PC-9 (cell line): ENCODE results near the gene ABCC6. TPM values are rescaled to one million over a fixed set of nuclear protein-coding genes. Genes with fewer than 3 reads are reported as not detected.

Source experiments
- BruUV-seq: library from RNA; stranded (reverse); fragments of 400-500 nt; replicated peaks from 2 replicates; lab custom pipeline; 2021; lab: Mats Ljungman, UMichigan
- CTCF ChIA-PET: fragments of 300-600 bp; sonication (Branson Sonifier 250); formaldehyde crosslinking; loops from one replicate; lab custom pipeline; 2022; ENCODE audit warnings: antibody characterized with exemption; lab: Charles Lee
- POLR2A ChIA-PET: fragments of 300-600 bp; sonication (Branson Sonifier 250); formaldehyde crosslinking; loops from one replicate; lab custom pipeline; 2022; ENCODE audit warnings: antibody characterized with exemption; ENCODE audit not compliant: unreplicated experiment; lab: Charles Lee
- DNase-seq, 2 experiments: peaks; one replicate each; pipeline versions ENCODE4 v3.0.0 to v3.0.0-alpha.2; 2015 to 2022; ENCODE audit warnings: mixed read lengths in 1 of 2
- H2AFZ ChIP-seq: fragments of 200-600 bp; sonication (generic); 2 replicates; pipeline ENCODE4 v1.8.1; 2017; ENCODE audit warnings: antibody characterized with exemption
- H3F3A ChIP-seq: fragments of 200-600 bp; sonication (generic); 2 replicates; pipeline ENCODE4 v1.8.1; 2017; ENCODE audit warnings: antibody characterized with exemption, mild to moderate bottlenecking, low read depth; ENCODE audit not compliant: insufficient read depth
- H3K27ac ChIP-seq: fragments of 200-600 bp; sonication (generic); 2 replicates; pipeline ENCODE4 v1.6.1; 2016; ENCODE audit warnings: mixed run types
- H3K27me3 ChIP-seq: fragments of 200-600 bp; sonication (generic); 2 replicates; pipeline ENCODE4 v1.6.1; 2016; ENCODE audit warnings: low read depth, mixed run types; ENCODE audit not compliant: insufficient read depth
- H3K36me3 ChIP-seq: fragments of 200-600 bp; sonication (generic); 2 replicates; pipeline ENCODE4 v1.6.1; 2016; ENCODE audit warnings: low read depth, mixed run types
- H3K4me1 ChIP-seq: fragments of 200-600 bp; sonication (generic); replicated peaks from 2 replicates; pipeline ENCODE4 v1.6.1; 2016; ENCODE audit warnings: mixed run types; ENCODE audit not compliant: insufficient read depth
- H3K4me2 ChIP-seq: fragments of 200-600 bp; sonication (generic); 2 replicates; pipeline ENCODE4 v1.6.1; 2017; ENCODE audit warnings: mixed run types
- H3K4me3 ChIP-seq: fragments of 200-600 bp; sonication (generic); 2 replicates; pipeline ENCODE4 v1.6.1; 2016; ENCODE audit warnings: mixed run types
- H3K79me2 ChIP-seq: fragments of 200-600 bp; sonication (generic); 2 replicates; pipeline ENCODE4 v1.6.1; 2017; ENCODE audit warnings: low read depth, mixed run types
- H3K9me2 ChIP-seq: fragments of 200-600 bp; sonication (generic); 2 replicates; pipeline ENCODE4 v1.8.1; 2017; ENCODE audit warnings: mild to moderate bottlenecking; ENCODE audit not compliant: insufficient read depth
- H3K9me3 ChIP-seq: fragments of 200-600 bp; sonication (generic); 2 replicates; pipeline ENCODE4 v1.8.1; 2016; ENCODE audit warnings: low read depth; ENCODE audit not compliant: insufficient read depth
- H4K20me1 ChIP-seq: fragments of 200-600 bp; sonication (generic); 2 replicates; pipeline ENCODE4 v1.8.1; 2017; ENCODE audit not compliant: insufficient read depth
- CTCF ChIP-seq: fragments of 200-600 bp; sonication (generic); conservative IDR thresholded peaks from 2 replicates; pipeline ENCODE4 v1.6.1; 2017; ENCODE audit warnings: mixed run types, antibody characterized with exemption, mild to moderate bottlenecking, moderate library complexity
- EZH2 ChIP-seq: fragments of 200-600 bp; sonication (generic); IDR thresholded peaks from 2 replicates; pipeline ENCODE4 v1.8.0; 2017; ENCODE audit warnings: antibody characterized with exemption, low read depth
- intact Hi-C: fragments of 100-400 bp; cut with micrococcal nuclease; formaldehyde crosslinking; loops from one replicate; pipeline ENCODE4 v1.10.0; 2022; ENCODE audit not compliant: unreplicated experiment
- total RNA-seq: library from RNA; stranded (reverse); gene quantifications from 2 replicates; pipeline ENCODE4 v1.2.3, GENCODE V29; 2021

The ABCC6 gene
- total RNA-seq, 1 experiment from 2014 or later: 2.8 TPM

GRCh38 chr16:16113076-16113475 lies 110.2 kb downstream of the ABCC6 start:
- CTCF ChIA-PET: no interaction called here
- no peak overlapping the region for H3K4me2 ChIP-seq
- H3K9me3 ChIP-seq: no peaks in the 10 kb centered on the region
- BruUV-seq: no TSS peak
- no peaks in the 10 kb centered on the region for H3K4me1 ChIP-seq
- H3K27me3 ChIP-seq: no peaks in the 10 kb centered on the region
- H3K27ac ChIP-seq: no peak overlapping the region
- H3K79me2 ChIP-seq: no peaks in the 10 kb centered on the region
- H3K9me2 ChIP-seq: no peaks in the 10 kb centered on the region
- no peak for TF ChIP-seq CTCF
- no peak for TF ChIP-seq EZH2
- peaks cover 17% of the 10 kb centered on the region for H4K20me1 ChIP-seq
- POLR2A ChIA-PET: interaction anchor here (0.6 kb wide), 1 partner anchor 246 kb away, joined by 5 read pairs; no protein-coding TSS in a partner anchor
- H3F3A ChIP-seq: peaks cover 15% of the 10 kb centered on the region; the same call in 1 of the 2 replicates
- H3K4me3 ChIP-seq: no peak overlapping the region
- intact Hi-C loops: no loop called here
- no peak overlapping the region for H2AFZ ChIP-seq
- no peak for DNase-seq
- peaks cover 28% of the 10 kb centered on the region for H3K36me3 ChIP-seq

GRCh38 chr16:16112450-16113053 lies 110.7 kb downstream of the ABCC6 start:
- Histone ChIP-seq H3K4me3 (no peak overlapping the region), H3K4me2 (no peak overlapping the region), H3K9me3 (no peaks in the 10 kb centered on the region), H3K27me3 (no peaks in the 10 kb centered on the region), H3K79me2 (no peaks in the 10 kb centered on the region), H3F3A (peaks cover 15% of the 10 kb centered on the region; the same call in 1 of the 2 replicates), H4K20me1 (peaks cover 17% of the 10 kb centered on the region), H3K9me2 (no peaks in the 10 kb centered on the region), H3K36me3 (peaks cover 23% of the 10 kb centered on the region), H2AFZ (no peak overlapping the region), H3K27ac (no peak overlapping the region), H3K4me1 (no peaks in the 10 kb centered on the region)
- TF ChIP-seq EZH2 (no peak), CTCF (no peak)
- intact Hi-C loops: no loop called here
- DNase-seq: no peak
- ChIA-PET CTCF (no interaction called here), POLR2A (no interaction called here)
- BruUV-seq: no TSS peak

GRCh38 chr16:16111639-16112038 lies 111.7 kb downstream of the ABCC6 start:
- no TSS peak for BruUV-seq
- Histone ChIP-seq H3K9me3 (no peaks in the 10 kb centered on the region), H3K4me1 (no peaks in the 10 kb centered on the region), H3K36me3 (peaks cover 16% of the 10 kb centered on the region), H3K79me2 (no peaks in the 10 kb centered on the region), H4K20me1 (peaks cover 17% of the 10 kb centered on the region), H3K27me3 (no peaks in the 10 kb centered on the region), H3K4me3 (no peak overlapping the region), H3K9me2 (no peaks in the 10 kb centered on the region), H3K4me2 (no peak overlapping the region), H2AFZ (no peak overlapping the region), H3F3A (peaks cover 16% of the 10 kb centered on the region; the same call in 1 of the 2 replicates), H3K27ac (no peak overlapping the region)
- intact Hi-C loops: no loop called here
- no peak for DNase-seq
- ChIA-PET POLR2A (no interaction called here), CTCF (no interaction called here)
- TF ChIP-seq EZH2 (no peak), CTCF (no peak)
